ENCODE measurements around the gene ATXN1. TPM values are rescaled to one million over a fixed set of nuclear protein-coding genes. Genes with fewer than 3 reads are reported as not detected.

Gene ATXN1
- total RNA-seq, 1 donor from 2014 or later, result 59.8 TPM

- H3K36me3 Mint-ChIP-seq (ENCODE audit: low read depth), result peaks cover 9% of the 10 kb centered on the region
- no peak for DNase-seq
- H3K4me1 Mint-ChIP-seq, result peaks cover 9% of the 10 kb centered on the region
- no peak overlapping the region for H3K4me3 Mint-ChIP-seq
- ChIA-PET CTCF (no interaction called here), POLR2A (no interaction called here)
- intact Hi-C loops (cut with micrococcal nuclease), result no loop called here
- H3K27ac Mint-ChIP-seq, result no peak overlapping the region
- TF ChIP-seq CTCF (IDR thresholded peaks at IDR 0.05), result no peak
- H3K27me3 Mint-ChIP-seq, result no peaks in the 10 kb centered on the region
- ATAC-seq (ENCODE audit: low read depth), result no peak
- H3K9me3 Mint-ChIP-seq, result no peaks in the 10 kb centered on the region
These were observed 113.8 kb downstream of the ATXN1 start for GRCh38 chr6:16647422-16647821.

- H3K4me3 Mint-ChIP-seq, result no peak overlapping the region
- no peak for TF ChIP-seq CTCF (IDR thresholded peaks at IDR 0.05)
- CTCF ChIA-PET, result no interaction called here
- intact Hi-C loops (cut with micrococcal nuclease), result loop anchor here (5.0 kb wide), 1 partner anchor 42 kb away; no protein-coding TSS in a partner anchor
- DNase-seq (no peak), ATAC-seq (ENCODE audit: low read depth) (no peak)
- H3K9me3 Mint-ChIP-seq, result peaks cover 4% of the 10 kb centered on the region
- peaks cover 11% of the 10 kb centered on the region for H3K36me3 Mint-ChIP-seq (ENCODE audit: low read depth)
- H3K4me1 Mint-ChIP-seq, result peaks cover 12% of the 10 kb centered on the region
- POLR2A ChIA-PET, result no interaction called here
- no peaks in the 10 kb centered on the region for H3K27me3 Mint-ChIP-seq
- no peak overlapping the region for H3K27ac Mint-ChIP-seq
These were observed 116.6 kb downstream of the ATXN1 start for GRCh38 chr6:16644540-16645250.

- no peaks in the 10 kb centered on the region for H3K27me3 Mint-ChIP-seq
- ATAC-seq (ENCODE audit: low read depth) (no peak), DNase-seq (no peak)
- peaks cover 4% of the 10 kb centered on the region for H3K9me3 Mint-ChIP-seq
- peak overlapping the region; percentile 30 for H3K27ac Mint-ChIP-seq
- H3K4me3 Mint-ChIP-seq, result peak overlapping the region; percentile 38
- intact Hi-C loops (cut with micrococcal nuclease), result loop anchor here (1.0 to 5.0 kb wide), 3 partner anchors 19 to 121 kb away; partner anchors contain the start of gene ATXN1
- POLR2A ChIA-PET, result interaction anchor here (0.6 to 1.4 kb wide), 4 partner anchors 12 to 122 kb away, joined by 3 to 9 read pairs (median 4); no protein-coding TSS in a partner anchor
- CTCF ChIA-PET, result interaction anchor here (1.4 kb wide), 1 partner anchor 135 kb away, joined by 3 read pairs; no protein-coding TSS in a partner anchor
- no peak for TF ChIP-seq CTCF (IDR thresholded peaks at IDR 0.05)
- peaks cover 9% of the 10 kb centered on the region for H3K36me3 Mint-ChIP-seq (ENCODE audit: low read depth)
- H3K4me1 Mint-ChIP-seq, result peaks cover 16% of the 10 kb centered on the region
These were observed 121.4 kb downstream of the ATXN1 start for GRCh38 chr6:16639684-16640480.

DNA sequence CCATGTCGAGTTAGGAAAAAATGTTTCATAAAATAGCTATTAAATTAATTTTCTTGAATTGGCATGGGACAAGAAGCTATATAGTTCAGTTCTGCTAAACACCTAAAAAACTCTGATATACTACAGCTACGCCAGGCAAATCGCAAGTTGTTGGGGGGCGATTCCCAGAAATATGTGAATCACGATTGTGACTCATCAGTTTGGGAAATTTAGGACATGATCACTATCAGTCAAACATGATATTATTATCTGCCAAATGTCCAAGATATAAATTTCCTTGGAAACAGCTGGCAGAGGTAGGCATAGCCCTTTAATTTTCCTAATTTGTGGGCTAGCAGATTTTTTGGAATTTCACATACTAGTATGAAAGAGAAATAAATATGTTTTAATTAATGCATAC, 123.6 kb downstream of the ATXN1 start:
- no peaks in the 10 kb centered on the region for H3K27me3 Mint-ChIP-seq
- H3K9me3 Mint-ChIP-seq, result peaks cover 4% of the 10 kb centered on the region

More for the DNA sequence above, 123.6 kb downstream of the ATXN1 start:
- Mint-ChIP-seq H3K4me1 (peaks cover 16% of the 10 kb centered on the region), H3K36me3 (ENCODE audit: low read depth) (peaks cover 5% of the 10 kb centered on the region), H3K27ac (no peak overlapping the region), H3K4me3 (no peak overlapping the region)
- DNase-seq, result no peak
- ChIA-PET POLR2A (no interaction called here), CTCF (no interaction called here)
- TF ChIP-seq CTCF (IDR thresholded peaks at IDR 0.05), result no peak
- intact Hi-C loops (cut with micrococcal nuclease), result no loop called here
- ATAC-seq (ENCODE audit: low read depth), result no peak

All from activated B cell treated with CpG ODN at 0.5 μM for 24 hours (primary cell).